Measurements from ENCODE around the gene PRMT3.

- no peak for TF ChIP-seq EZH2 (IDR thresholded peaks at IDR 0.05; ENCODE audit: borderline replicate concordance, insufficient read depth, low read depth, low read length, poor library complexity, severe bottlenecking)
- TF ChIP-seq CTCF (IDR thresholded peaks at IDR 0.05), result no peak
Observed at GRCh38 chr11:20443596-20443995, 56.1 kb downstream of the PRMT3 start.
